SU-DHL-6 (cell line): ENCODE results near the gene RORB.

Source experiments
- EZH2phosphoT487 ChIP-seq: fragments of 200-600 bp; sonication (generic), shearing (Covaris generic); conservative IDR thresholded peaks from 2 replicates; pipeline ENCODE4 v1.6.1; 2018; ENCODE audit warnings: mild to moderate bottlenecking, antibody characterized with exemption, low read length, moderate library complexity, mixed read lengths
- TF ChIP-seq, protein P1 (sequence below): fragments of 200-600 bp; sonication (generic); IDR thresholded peaks from one replicate; pipeline ENCODE4 v1.5.1; 2017; ENCODE audit warnings: antibody characterized with exemption, mild to moderate bottlenecking, low read length, moderate library complexity; ENCODE audit not compliant: insufficient read depth, poor library complexity, severe bottlenecking

DNA sequence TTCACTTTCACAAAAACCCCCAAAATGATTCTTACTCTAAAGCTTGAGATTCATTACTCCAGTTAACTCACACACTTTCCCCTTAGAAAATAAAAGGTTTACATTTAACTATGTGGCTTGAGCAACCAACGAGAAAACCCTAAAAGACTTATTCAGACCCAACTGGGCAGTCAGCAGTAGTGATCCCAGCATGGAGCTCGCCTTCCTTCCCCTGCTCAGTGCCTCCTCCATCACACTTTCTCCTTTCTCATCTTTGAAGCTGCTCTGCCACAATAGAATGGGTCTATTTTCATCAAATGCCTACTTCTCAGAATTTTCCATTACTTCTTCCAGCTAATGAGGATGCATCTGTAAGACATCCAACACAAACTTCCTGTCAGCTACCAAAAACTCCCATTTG lies 29.1 kb downstream of the RORB start:
- TF ChIP-seq, protein P1, sequence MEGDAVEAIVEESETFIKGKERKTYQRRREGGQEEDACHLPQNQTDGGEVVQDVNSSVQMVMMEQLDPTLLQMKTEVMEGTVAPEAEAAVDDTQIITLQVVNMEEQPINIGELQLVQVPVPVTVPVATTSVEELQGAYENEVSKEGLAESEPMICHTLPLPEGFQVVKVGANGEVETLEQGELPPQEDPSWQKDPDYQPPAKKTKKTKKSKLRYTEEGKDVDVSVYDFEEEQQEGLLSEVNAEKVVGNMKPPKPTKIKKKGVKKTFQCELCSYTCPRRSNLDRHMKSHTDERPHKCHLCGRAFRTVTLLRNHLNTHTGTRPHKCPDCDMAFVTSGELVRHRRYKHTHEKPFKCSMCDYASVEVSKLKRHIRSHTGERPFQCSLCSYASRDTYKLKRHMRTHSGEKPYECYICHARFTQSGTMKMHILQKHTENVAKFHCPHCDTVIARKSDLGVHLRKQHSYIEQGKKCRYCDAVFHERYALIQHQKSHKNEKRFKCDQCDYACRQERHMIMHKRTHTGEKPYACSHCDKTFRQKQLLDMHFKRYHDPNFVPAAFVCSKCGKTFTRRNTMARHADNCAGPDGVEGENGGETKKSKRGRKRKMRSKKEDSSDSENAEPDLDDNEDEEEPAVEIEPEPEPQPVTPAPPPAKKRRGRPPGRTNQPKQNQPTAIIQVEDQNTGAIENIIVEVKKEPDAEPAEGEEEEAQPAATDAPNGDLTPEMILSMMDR = no peak
- TF ChIP-seq EZH2phosphoT487 = no peak
